H9 (cell line): ENCODE measurements around the gene TPM3. TPM values are rescaled to one million over a fixed set of nuclear protein-coding genes. Genes with fewer than 3 reads are reported as not detected.

Source experiments
- DNase-seq: peaks from one replicate; pipeline ENCODE4 v3.0.0-alpha.2; 2017
- H2AFZ ChIP-seq: one replicate; pipeline ENCODE4 v1.6.1; 2013; ENCODE audit warnings: mild to moderate bottlenecking, low read length, control low read depth, moderate library complexity
- H2AK5ac ChIP-seq: 2 replicates; pipeline ENCODE4 v1.6.1; 2013; ENCODE audit warnings: low read length, control low read depth, mixed read lengths; ENCODE audit not compliant: insufficient read length
- H2BK120ac ChIP-seq: one replicate; pipeline ENCODE4 v1.6.1; 2013; ENCODE audit warnings: low read depth, mild to moderate bottlenecking, low read length, control low read depth, inconsistent platforms; ENCODE audit not compliant: poor library complexity, severe bottlenecking
- H2BK12ac ChIP-seq: 2 replicates; pipeline ENCODE4 v1.6.1; 2013; ENCODE audit warnings: low read length, control low read depth, mixed read lengths, low read depth; ENCODE audit not compliant: insufficient read length
- H2BK15ac ChIP-seq: 2 replicates; pipeline ENCODE4 v1.6.1; 2013; ENCODE audit warnings: low read depth, low read length, control low read depth
- H2BK20ac ChIP-seq: one replicate; pipeline ENCODE4 v1.6.1; 2013; ENCODE audit warnings: low read depth, mild to moderate bottlenecking, low read length, control low read depth, inconsistent platforms; ENCODE audit not compliant: poor library complexity, severe bottlenecking
- H2BK5ac ChIP-seq: 2 replicates; pipeline ENCODE4 v1.6.1; 2013; ENCODE audit warnings: low read length, control low read depth, mixed read lengths; ENCODE audit not compliant: insufficient read length
- H3K14ac ChIP-seq: 2 replicates; pipeline ENCODE4 v1.6.1; 2013; ENCODE audit warnings: low read length, control low read depth; ENCODE audit not compliant: insufficient read depth
- H3K18ac ChIP-seq: 2 replicates; pipeline ENCODE4 v1.6.1; 2013; ENCODE audit warnings: low read depth, mild to moderate bottlenecking, mixed read lengths, low read length, control low read depth; ENCODE audit not compliant: insufficient read length
- H3K23ac ChIP-seq: 2 replicates; pipeline ENCODE4 v1.6.1; 2013; ENCODE audit warnings: low read length, control low read depth, mixed read lengths, low read depth; ENCODE audit not compliant: insufficient read length
- H3K23me2 ChIP-seq: 2 replicates; pipeline ENCODE4 v1.6.1; 2013; ENCODE audit warnings: low read depth, mild to moderate bottlenecking, mixed read lengths, low read length, control low read depth; ENCODE audit not compliant: insufficient read length, poor library complexity, severe bottlenecking
- H3K27ac ChIP-seq: 2 replicates; pipeline ENCODE4 v1.5.1; 2013; ENCODE audit warnings: low read length, control low read depth, mixed read lengths, low read depth; ENCODE audit not compliant: insufficient read length
- H3K27me3 ChIP-seq: 2 replicates; pipeline ENCODE4 v1.6.1; 2013; ENCODE audit warnings: low read length, control low read depth, inconsistent platforms; ENCODE audit not compliant: insufficient read depth
- H3K4ac ChIP-seq: 2 replicates; pipeline ENCODE4 v1.6.1; 2013; ENCODE audit warnings: low read depth, mild to moderate bottlenecking, control low read depth, inconsistent platforms, low read length, moderate library complexity
- H3K4me1 ChIP-seq: 2 replicates; pipeline ENCODE4 v1.6.1; 2013; ENCODE audit warnings: low read length, control low read depth, inconsistent platforms; ENCODE audit not compliant: insufficient read depth
- H3K4me2 ChIP-seq: 2 replicates; pipeline ENCODE4 v1.6.1; 2013; ENCODE audit warnings: low read length, control low read depth, mixed read lengths; ENCODE audit not compliant: insufficient read length, insufficient read depth
- H3K56ac ChIP-seq: 2 replicates; pipeline ENCODE4 v1.6.1; 2013; ENCODE audit warnings: low read depth, mild to moderate bottlenecking, mixed read lengths, low read length, control low read depth; ENCODE audit not compliant: insufficient read length
- H3K79me1 ChIP-seq: 2 replicates; pipeline ENCODE4 v1.6.1; 2013; ENCODE audit warnings: low read depth, mild to moderate bottlenecking, moderate library complexity, low read length, control low read depth, inconsistent platforms; ENCODE audit not compliant: insufficient read depth, poor library complexity, severe bottlenecking
- H3K79me2 ChIP-seq: 2 replicates; pipeline ENCODE4 v1.6.1; 2013; ENCODE audit warnings: low read length, control low read depth, inconsistent platforms; ENCODE audit not compliant: insufficient read depth
- H3K9ac ChIP-seq: 2 replicates; pipeline ENCODE4 v1.6.1; 2013; ENCODE audit warnings: low read length, control low read depth, mixed read lengths; ENCODE audit not compliant: insufficient read length; ENCODE audit errors: extremely low read depth
- H3K9me3 ChIP-seq: one replicate; pipeline ENCODE4 v1.6.1; 2013; ENCODE audit warnings: low read depth, low read length, inconsistent platforms; ENCODE audit not compliant: control insufficient read depth
- H3T11ph ChIP-seq: one replicate; pipeline ENCODE4 v1.6.1; 2013; ENCODE audit warnings: mild to moderate bottlenecking, low read length, control low read depth, inconsistent platforms
- H4K20me1 ChIP-seq: one replicate; pipeline ENCODE4 v1.6.1; 2013; ENCODE audit not compliant: control insufficient read depth, insufficient read length, insufficient read depth
- H4K5ac ChIP-seq: 2 replicates; pipeline ENCODE4 v1.6.1; 2013; ENCODE audit warnings: low read depth, mild to moderate bottlenecking, mixed read lengths, low read length, control low read depth; ENCODE audit not compliant: insufficient read length
- H4K8ac ChIP-seq: replicated peaks from 2 replicates; pipeline ENCODE4 v1.6.1; 2013; ENCODE audit warnings: low read length, control low read depth, mixed read lengths, low read depth; ENCODE audit not compliant: insufficient read length
- H4K91ac ChIP-seq: 2 replicates; pipeline ENCODE4 v1.6.1; 2013; ENCODE audit warnings: low read depth, mild to moderate bottlenecking, moderate library complexity, mixed read lengths, low read length, control low read depth; ENCODE audit not compliant: insufficient read length
- H3K27ac Mint-ChIP-seq, 3 experiments: 2 replicates in 2 of 3; 3 replicates in 1 of 3; pipeline ENCODE4 v1.8.0; 2020 to 2021; ENCODE audit warnings: mixed read lengths in 3 of 3, mild to moderate bottlenecking in 1 of 3, moderate library complexity in 1 of 3
- H3K27me3 Mint-ChIP-seq: 2 replicates; pipeline ENCODE4 v1.8.0; 2021; ENCODE audit warnings: low read depth, mild to moderate bottlenecking, moderate library complexity, mixed read lengths
- H3K36me3 Mint-ChIP-seq, 3 experiments: 2 replicates in 2 of 3; 3 replicates in 1 of 3; pipeline ENCODE4 v1.8.0; 2020 to 2021; ENCODE audit warnings: low read depth in 3 of 3, mixed read lengths in 3 of 3; ENCODE audit not compliant: insufficient read depth in 1 of 3
- H3K4me1 Mint-ChIP-seq, 2 experiments: 2 replicates each; pipeline ENCODE4 v1.8.0; 2020; ENCODE audit warnings: mixed read lengths in 2 of 2
- H3K4me3 Mint-ChIP-seq, 2 experiments: 2 replicates in 1 of 2; 3 replicates in 1 of 2; pipeline ENCODE4 v1.8.0; 2020 to 2021; ENCODE audit warnings: mild to moderate bottlenecking in 2 of 2, mixed read lengths in 2 of 2, moderate library complexity in 1 of 2
- H3K9me3 Mint-ChIP-seq, 2 experiments: 2 replicates in 1 of 2; 3 replicates in 1 of 2; pipeline ENCODE4 v1.8.0; 2020; ENCODE audit warnings: mild to moderate bottlenecking in 2 of 2, mixed read lengths in 2 of 2, moderate library complexity in 1 of 2
- CTCF ChIP-seq: fragments of 200-600 bp; sonication (generic); conservative IDR thresholded peaks from 3 replicates; pipeline ENCODE4 v1.8.0; 2021; ENCODE audit warnings: antibody characterized with exemption, mild to moderate bottlenecking
- WGBS: extraction: QIAGEN DNeasy Blood & Tissue Kit; methylation state at CpG from one replicate; pipeline ENCODE4 v1.1.7; 2013; ENCODE audit warnings: missing lambda C conversion rate, low lambda C conversion rate, mixed read lengths; ENCODE audit not compliant: insufficient read length; ENCODE audit errors: extremely low coverage; 5-methylcytosine and 5-hydroxymethylcytosine counted together
- total RNA-seq: library from RNA; stranded (reverse); gene quantifications from 2 replicates; pipeline ENCODE4 v1.2.1, GENCODE V29; 2021

Gene TPM3
- total RNA-seq, 1 experiment from 2014 or later, result 508 TPM

GRCh38 chr1:154158307-154159125, 33.4 kb downstream of the TPM3 start:
- Histone ChIP-seq H2BK5ac (no peak overlapping the region), H4K20me1 (no peaks in the 10 kb centered on the region), H3K4me2 (no peak overlapping the region), H3K79me2 (no peaks in the 10 kb centered on the region), H2BK20ac (no peak overlapping the region), H3K14ac (no peak overlapping the region), H3K9ac (no peak overlapping the region), H3K4me1 (no peaks in the 10 kb centered on the region), H3T11ph (no peak overlapping the region), H4K91ac (no peak overlapping the region), H3K23ac (no peak overlapping the region), H3K9me3 (no peaks in the 10 kb centered on the region), H2BK12ac (no peak overlapping the region), H3K56ac (no peak overlapping the region), H2AK5ac (no peak overlapping the region), H3K4ac (no peak overlapping the region), H3K23me2 (no peaks in the 10 kb centered on the region), H2AFZ (no peak overlapping the region), H4K5ac (no peak overlapping the region), H3K27me3 (no peaks in the 10 kb centered on the region), H3K79me1 (no peaks in the 10 kb centered on the region), H2BK15ac (no peak overlapping the region), H4K8ac (no peak overlapping the region), H3K18ac (no peak overlapping the region), H3K27ac (no peak overlapping the region), H2BK120ac (no peak overlapping the region)
- WGBS, result no CpG with 5 or more reads among the region's 8 CpGs
- no peak for DNase-seq
- Mint-ChIP-seq H3K36me3 (peaks cover 56 to 78% (median 71%) of the 10 kb centered on the region in 3 experiments), H3K4me3 (no peak overlapping the region), H3K9me3 (no peaks in the 10 kb centered on the region), H3K27me3 (peaks cover 1% of the 10 kb centered on the region; the same call in 1 of the 2 replicates), H3K4me1 (peaks cover 12 to 26% of the 10 kb centered on the region in 2 experiments), H3K27ac (peak overlapping the region in 1 of 3 experiments; percentile 72; a peak in 3 of 7 replicates)
- TF ChIP-seq CTCF, result no peak
